Right lobe of liver (tissue), 6 donors: ENCODE measurements around the gene CABS1. TPM values are rescaled to one million over a fixed set of nuclear protein-coding genes. Genes with fewer than 3 reads are reported as not detected.
A peak's percentile ranks its signal among the peaks of the same experiment; 100 is the strongest.

Experiments used
- ATAC-seq, 4 donors: fragments of 200-7000 bp; cut with Tn5 transposase; one replicate each; pipeline ENCODE4 v1.9.1; 2020; ENCODE audit warnings: mild to moderate bottlenecking in 4 of 4, moderate library complexity in 4 of 4
- DNase-seq, 3 donors: peaks; one replicate each; pipeline ENCODE4 v3.0.0-alpha.2; 2020
- H3K27ac ChIP-seq, 3 donors: fragments of 200-600 bp; one replicate each; pipeline ENCODE4 v1.8.0; 2022
- H3K27me3 ChIP-seq, 2 donors: fragments of 200-600 bp; one replicate each; pipeline ENCODE4 v1.8.0; 2022
- H3K36me3 ChIP-seq, 4 donors: fragments of 200-600 bp; sonication (generic) in 1 of 4; one replicate each; pipeline versions ENCODE4 v1.5.1 to v1.8.0; 2017 to 2022; ENCODE audit warnings: control low read depth in 1 of 4
- H3K4me1 ChIP-seq, 4 donors: fragments of 200-600 bp; sonication (generic) in 1 of 4; one replicate each; pipeline versions ENCODE4 v1.5.1 to v1.8.0; 2017 to 2022; ENCODE audit warnings: control low read depth in 1 of 4
- H3K4me3 ChIP-seq, 3 donors: fragments of 200-600 bp; one replicate each; pipeline ENCODE4 v1.8.0; 2022
- H3K9me3 ChIP-seq, 4 donors: fragments of 200-600 bp; sonication (generic) in 1 of 4; one replicate each; pipeline versions ENCODE4 v1.5.1 to v1.8.0; 2017 to 2022; ENCODE audit warnings: control low read depth in 1 of 4
- CTCF ChIP-seq, 4 donors: fragments of 200-600 bp in 3 of 4; fragments of 450-650 bp in 1 of 4; IDR thresholded peaks; one replicate each; pipeline versions ENCODE4 v1.5.1 to v1.8.0; 2016 to 2022; ENCODE audit warnings: antibody characterized with exemption in 4 of 4, mild to moderate bottlenecking in 2 of 4
- POLR2A ChIP-seq: fragments of 450-650 bp; IDR thresholded peaks from one replicate; pipeline ENCODE4 v1.6.1; 2017; ENCODE audit warnings: antibody characterized with exemption, mild to moderate bottlenecking
- WGBS: methylation state at CpG from one replicate; pipeline ENCODE4 v1.1.6; 2018; ENCODE audit warnings: low coverage, low lambda C conversion rate; ENCODE audit not compliant: insufficient coverage; ENCODE audit errors: missing lambda C conversion rate; 5-methylcytosine and 5-hydroxymethylcytosine counted together
- intact Hi-C, 2 donors: fragments of 100-400 bp; cut with DNase I; formaldehyde crosslinking; loops; one replicate each; pipeline versions ENCODE4 v1.11.2 to v1.14.1; 2022
- total RNA-seq, 6 experiments: library from RNA; depleted of rRNA in 2 of 6; stranded (reverse); fragments of >200 nt in 2 of 6; fragmentation: NEBNext Ultra II Directional in 3 of 6; extraction: Animal tissue kit (Norgen Biotek cat#: 25700) in 3 of 6; gene quantifications; one replicate each; pipeline versions ENCODE4 v1.1.0 to v1.2.4, GENCODE V29; 2016 to 2023
- donor health status: DM: no; HTN: yes; CAD: no.
- donor health status: DM: no; HTN: no; CAD: no.
- donor health status: DM: no; HTN: no; CAD: no.
- donor health status: DM: no; HTN: yes; CAD: no.
- donor health status: DM: no; HTN: yes; CAD: no.

CABS1 gene
- total RNA-seq, 6 experiments from 2014 or later, result not detected

- no peak overlapping the region for H3K4me3 ChIP-seq
- intact Hi-C loops, result no loop called here
- no peaks in the 10 kb centered on the region for H3K27me3 ChIP-seq
- no peaks in the 10 kb centered on the region for H3K9me3 ChIP-seq
- TF ChIP-seq POLR2A (no peak), CTCF (IDR thresholded peaks at IDR 0.05) (no peak)
- ATAC-seq (no peak), DNase-seq (no peak)
- no peak overlapping the region for H3K27ac ChIP-seq
- H3K4me1 ChIP-seq, result no peaks in the 10 kb centered on the region
- H3K36me3 ChIP-seq, result no peaks in the 10 kb centered on the region
These were observed 21.0 kb upstream of the CABS1 start for GRCh38 chr4:70313736-70314135.

- WGBS, result 0% methylated on average over 1 of the region's 1 CpG
These were observed 18.9 kb upstream of the CABS1 start for GRCh38 chr4:70315928-70316327.

GRCh38 chr4:70326052-70326451 lies 8.7 kb upstream of the CABS1 start:
- Histone ChIP-seq H3K27me3 (no peaks in the 10 kb centered on the region), H3K36me3 (no peaks in the 10 kb centered on the region), H3K27ac (no peak overlapping the region), H3K4me1 (no peaks in the 10 kb centered on the region), H3K4me3 (no peak overlapping the region), H3K9me3 (no peaks in the 10 kb centered on the region)
- WGBS, result 38% methylated on average over 2 of the region's 2 CpGs
- no peak for TF ChIP-seq POLR2A
- no peak for TF ChIP-seq CTCF (IDR thresholded peaks at IDR 0.05)
- ATAC-seq (no peak), DNase-seq (no peak)
- intact Hi-C loops, result no loop called here

More at GRCh38 chr4:70315928-70316327, 18.9 kb upstream of the CABS1 start:
- peak in 2 of 4 donors; percentile 5 to 10 for TF ChIP-seq CTCF (IDR thresholded peaks at IDR 0.05)
- TF ChIP-seq POLR2A, result no peak
- Histone ChIP-seq H3K36me3 (no peaks in the 10 kb centered on the region), H3K9me3 (no peaks in the 10 kb centered on the region), H3K27ac (no peak overlapping the region), H3K4me3 (no peak overlapping the region), H3K27me3 (no peaks in the 10 kb centered on the region), H3K4me1 (no peaks in the 10 kb centered on the region)
- intact Hi-C loops, result no loop called here
- ATAC-seq, result no peak
- DNase-seq, result no peak

- intact Hi-C loops, result no loop called here
- Histone ChIP-seq H3K27me3 (no peaks in the 10 kb centered on the region), H3K27ac (no peak overlapping the region), H3K9me3 (no peaks in the 10 kb centered on the region), H3K36me3 (no peaks in the 10 kb centered on the region), H3K4me3 (no peak overlapping the region), H3K4me1 (no peaks in the 10 kb centered on the region)
- no peak for ATAC-seq
- DNase-seq, result no peak
- WGBS, result 59% methylated on average over 5 of the region's 5 CpGs
- TF ChIP-seq CTCF (IDR thresholded peaks at IDR 0.05) (no peak), POLR2A (no peak)
These were observed 1.3 kb downstream of the CABS1 start for GRCh38 chr4:70336043-70336442.

GRCh38 chr4:70337886-70338420 lies 3.2 kb downstream of the CABS1 start:
- H3K27me3 ChIP-seq, result no peaks in the 10 kb centered on the region
- ATAC-seq (no peak), DNase-seq (no peak)
- 60% methylated on average over 1 of the region's 1 CpG for WGBS
- H3K9me3 ChIP-seq, result no peaks in the 10 kb centered on the region
- H3K4me1 ChIP-seq, result no peaks in the 10 kb centered on the region
- no peak overlapping the region for H3K4me3 ChIP-seq
- TF ChIP-seq POLR2A (no peak), CTCF (IDR thresholded peaks at IDR 0.05) (no peak)
- no peak overlapping the region for H3K27ac ChIP-seq
- H3K36me3 ChIP-seq, result no peaks in the 10 kb centered on the region
- intact Hi-C loops, result no loop called here
